CD4-positive, alpha-beta T cell treated with Interleukin-17A for 4 hours (primary cell): ENCODE data around the gene DHX34.
A peak's percentile ranks its signal among the peaks of the same experiment; 100 is the strongest.
"Not testable (repeated sequence)": the region's sequence is repeated elsewhere in the genome, so short reads cannot be mapped to it uniquely, and the experiment has no call there.

Experiments
- DNase-seq: peaks from one replicate; pipeline ENCODE4 v3.0.0-alpha.2; 2020; ENCODE audit warnings: mixed read lengths

The DHX34 gene

DNA sequence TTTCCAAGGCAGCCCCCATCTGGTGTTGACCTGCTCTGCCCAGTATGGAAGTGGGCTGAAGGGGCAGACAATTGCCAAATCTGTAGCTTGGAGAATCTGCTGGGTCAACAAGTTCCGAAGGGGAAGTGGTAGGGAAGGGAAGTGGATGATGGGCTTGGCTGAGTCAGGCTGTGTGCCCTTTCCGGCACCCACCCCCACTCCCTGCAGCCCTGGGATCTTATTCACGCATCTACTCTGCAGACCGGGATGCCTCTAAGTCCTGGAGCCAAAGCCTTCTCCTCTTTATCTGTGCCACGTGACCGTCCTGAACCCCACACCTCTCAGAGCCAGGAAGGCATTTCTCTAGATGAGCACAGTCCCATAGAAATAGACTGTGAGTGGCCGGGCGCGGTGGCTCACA is 24.6 kb upstream of the DHX34 start:
- DNase-seq, result no peak

DNA sequence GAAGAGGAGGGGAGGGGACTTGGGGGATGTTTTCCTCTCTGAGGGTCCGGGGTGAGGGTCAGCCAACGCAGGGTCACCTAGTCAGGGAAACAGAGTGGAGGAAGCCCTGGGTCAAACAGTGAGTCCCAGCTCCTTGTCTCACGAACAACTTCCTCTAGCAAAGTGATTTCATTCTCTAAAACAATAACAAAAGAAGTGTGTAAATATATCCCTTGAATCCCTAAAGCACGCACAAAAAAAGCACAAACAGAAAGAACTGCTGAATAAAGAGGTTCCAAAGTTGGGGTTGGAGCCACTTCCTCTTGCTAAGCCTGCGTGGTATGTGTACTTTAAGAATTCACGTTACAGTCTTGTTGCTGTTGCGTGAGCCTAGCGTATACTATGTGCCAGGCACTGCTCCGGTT is 18.6 kb upstream of the DHX34 start:
- DNase-seq, result no peak

GRCh38 chr19:47331490-47331889 is 17.6 kb upstream of the DHX34 start:
- DNase-seq, result no peak

DNA sequence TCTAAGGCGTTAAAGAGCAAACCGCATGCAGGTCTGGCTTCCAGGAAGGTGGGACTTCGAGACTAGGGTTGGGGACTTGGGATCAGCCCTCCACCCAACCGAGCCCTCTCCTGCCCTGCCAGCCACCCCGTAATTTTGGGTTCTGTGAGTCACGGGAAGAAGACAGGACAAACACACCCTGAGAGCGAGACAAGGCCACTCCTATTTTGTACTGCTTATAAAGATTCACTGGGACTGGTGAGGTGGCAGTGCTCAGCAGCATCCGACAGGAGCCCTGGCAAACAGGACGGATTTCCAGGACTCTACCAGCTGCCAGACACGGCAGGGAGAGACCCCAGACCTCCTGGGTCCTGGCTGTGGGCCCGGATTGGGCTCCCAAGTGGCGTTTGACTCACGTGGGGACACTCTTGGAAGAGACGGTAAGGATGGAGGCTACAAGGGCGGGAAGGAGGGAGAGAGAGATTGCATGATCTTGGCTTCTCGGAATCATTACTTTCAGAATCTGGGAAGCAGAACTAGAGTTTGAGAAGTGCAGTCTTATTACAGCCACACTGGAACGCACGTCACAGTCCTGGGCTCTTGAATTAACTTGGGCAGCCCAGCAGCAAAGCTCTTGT is 17.1 kb upstream of the DHX34 start, which contains the start of gene C5AR2:
Gene C5AR2, plus strand, starts transcription at position 245 of the 617 bp plus-strand sequence. CDS start 8,625 bp downstream, outside the sequence.
- no peak for DNase-seq

- DNase-seq, result peak; percentile 42
These were observed 12.1 kb upstream of the DHX34 start for GRCh38 chr19:47336765-47337718.

- no peak for DNase-seq
These were observed 9.8 kb upstream of the DHX34 start for GRCh38 chr19:47339196-47339880.

GRCh38 chr19:47340477-47341208 is 8.5 kb upstream of the DHX34 start:
- no peak for DNase-seq

DNA sequence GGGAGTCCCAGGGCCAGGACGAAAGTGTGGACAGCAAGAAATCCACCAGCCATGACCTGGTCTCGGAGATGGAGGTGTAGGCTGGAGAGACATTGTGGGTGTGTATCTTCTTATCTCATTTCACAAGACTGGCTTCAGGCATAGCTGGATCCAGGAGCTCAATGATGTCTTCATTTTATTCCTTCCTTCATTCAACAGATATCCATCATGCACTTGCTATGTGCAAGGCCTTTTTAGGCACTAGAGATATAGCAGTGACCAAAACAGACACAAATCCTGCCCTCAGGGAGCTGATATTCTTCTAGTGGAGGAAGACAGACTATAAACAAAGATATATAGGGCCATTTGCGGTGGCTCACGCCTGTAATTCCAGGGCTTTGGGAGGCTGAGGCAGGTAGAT is 7.4 kb upstream of the DHX34 start:
- DNase-seq, result no peak

DNA sequence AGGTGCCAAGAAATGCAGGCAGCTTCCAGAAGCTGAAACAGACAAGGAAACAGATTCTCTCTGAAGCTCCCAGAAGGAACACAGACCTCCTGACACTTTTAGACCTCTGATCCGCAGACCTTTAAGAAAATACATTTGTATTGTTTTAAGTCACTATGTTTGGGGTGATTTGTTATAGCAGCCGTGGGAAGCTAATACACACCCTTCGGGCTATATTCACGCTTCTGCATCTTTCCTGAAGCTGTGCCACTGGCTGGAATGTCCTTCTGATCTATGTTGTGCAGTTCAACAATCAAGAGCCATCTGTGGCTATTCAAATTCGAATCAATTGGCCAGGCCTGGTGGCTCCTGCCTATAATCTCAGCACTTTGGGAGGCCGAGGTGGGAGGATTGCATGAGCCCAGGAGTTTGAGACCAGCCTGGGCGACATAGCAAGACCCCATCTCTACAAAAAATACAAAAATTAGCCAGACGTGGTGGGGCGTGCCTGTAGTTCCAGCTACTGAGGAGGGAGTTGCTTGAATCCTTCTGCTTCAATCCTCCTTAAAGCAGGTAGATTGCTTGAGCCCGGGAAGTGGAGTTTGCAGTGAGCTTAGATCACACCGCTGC is 5.8 kb upstream of the DHX34 start:
- no peak for DNase-seq

DNA sequence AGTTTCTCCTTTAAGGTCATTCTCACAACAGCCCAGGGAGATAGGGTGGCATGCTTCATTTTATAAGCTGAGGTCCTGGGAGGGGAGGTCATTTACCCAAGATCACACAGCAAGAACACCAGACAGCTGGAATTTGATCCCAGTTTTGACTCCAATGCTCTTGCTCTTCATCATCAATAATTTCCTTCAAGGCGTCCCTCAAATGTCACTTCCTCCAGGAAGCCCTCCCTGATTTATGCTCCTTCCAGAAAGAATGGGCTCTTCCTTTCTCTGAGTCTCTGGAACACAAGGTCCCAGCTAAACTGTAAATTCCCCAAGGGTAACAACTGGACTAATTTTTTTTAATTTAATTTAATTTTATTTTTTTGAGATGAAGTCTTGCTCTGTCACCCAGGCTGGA is 4.7 kb upstream of the DHX34 start:
- no peak for DNase-seq

- DNase-seq, result not testable (repeated sequence)
These were observed 3.1 kb upstream of the DHX34 start for GRCh38 chr19:47346024-47346423.

GRCh38 chr19:47350630-47351029 is 1.5 kb downstream of the DHX34 start:
- DNase-seq, result no peak

- no peak for DNase-seq
These were observed 2.4 kb downstream of the DHX34 start for GRCh38 chr19:47351548-47351947.

GRCh38 chr19:47352095-47352494 is 3.0 kb downstream of the DHX34 start:
- no peak for DNase-seq

DNA sequence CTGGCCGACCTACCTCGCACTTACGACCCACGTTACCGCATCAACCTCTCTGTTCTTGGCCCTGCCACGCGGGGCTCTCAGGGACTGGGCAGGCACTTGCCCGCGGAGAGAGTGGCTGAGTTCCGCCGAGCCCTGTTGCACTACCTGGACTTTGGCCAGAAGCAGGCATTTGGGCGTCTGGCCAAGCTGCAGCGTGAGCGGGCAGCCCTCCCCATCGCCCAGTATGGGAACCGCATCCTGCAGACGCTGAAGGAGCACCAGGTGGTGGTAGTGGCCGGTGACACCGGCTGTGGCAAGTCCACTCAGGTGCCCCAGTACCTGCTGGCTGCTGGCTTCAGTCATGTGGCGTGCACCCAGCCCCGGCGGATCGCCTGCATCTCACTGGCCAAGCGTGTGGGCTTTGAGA is 4.2 kb downstream of the DHX34 start:
- DNase-seq, result no peak

GRCh38 chr19:47356900-47357299 is 7.8 kb downstream of the DHX34 start:
- no peak for DNase-seq

DNA sequence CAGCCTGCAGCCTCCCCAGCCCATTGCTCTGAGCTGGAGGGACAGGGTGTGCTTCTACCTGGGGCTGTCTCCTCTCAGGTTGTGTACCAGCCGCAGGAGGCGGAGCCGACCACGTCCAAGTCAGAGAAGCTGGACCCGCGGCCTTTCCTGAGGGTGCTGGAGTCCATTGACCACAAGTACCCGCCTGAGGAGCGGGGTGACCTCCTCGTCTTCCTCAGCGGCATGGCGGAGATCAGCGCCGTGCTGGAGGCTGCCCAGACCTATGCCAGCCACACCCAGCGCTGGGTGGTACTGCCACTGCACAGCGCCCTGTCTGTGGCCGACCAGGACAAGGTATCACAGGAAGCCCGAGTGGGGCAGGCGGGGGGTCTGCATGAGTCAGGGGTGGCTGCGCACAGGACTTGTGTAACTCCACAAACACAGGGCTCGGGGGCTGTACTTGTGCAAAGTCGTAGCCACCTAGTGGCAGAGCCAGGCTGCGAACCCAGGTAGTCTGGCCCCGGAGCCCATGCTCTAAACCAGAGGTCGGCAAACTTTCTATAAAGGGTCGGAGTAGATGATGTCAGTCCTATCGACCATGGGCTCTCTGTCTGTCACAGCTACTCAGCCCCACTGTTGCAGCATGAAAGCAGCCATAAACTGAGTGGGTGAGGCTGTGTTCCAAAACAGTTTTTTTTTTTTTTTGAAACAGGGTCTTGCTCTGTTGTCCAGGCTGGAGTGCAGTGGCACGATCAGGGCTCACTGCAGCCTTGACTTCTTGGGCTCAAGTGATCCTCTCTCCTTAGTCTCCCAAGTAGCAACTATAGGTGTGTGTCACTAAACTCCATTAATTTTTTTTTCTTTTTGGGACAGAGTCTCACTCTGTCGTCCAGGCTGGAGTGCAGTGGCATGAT is 8.9 kb downstream of the DHX34 start:
- DNase-seq, result no peak

DNA sequence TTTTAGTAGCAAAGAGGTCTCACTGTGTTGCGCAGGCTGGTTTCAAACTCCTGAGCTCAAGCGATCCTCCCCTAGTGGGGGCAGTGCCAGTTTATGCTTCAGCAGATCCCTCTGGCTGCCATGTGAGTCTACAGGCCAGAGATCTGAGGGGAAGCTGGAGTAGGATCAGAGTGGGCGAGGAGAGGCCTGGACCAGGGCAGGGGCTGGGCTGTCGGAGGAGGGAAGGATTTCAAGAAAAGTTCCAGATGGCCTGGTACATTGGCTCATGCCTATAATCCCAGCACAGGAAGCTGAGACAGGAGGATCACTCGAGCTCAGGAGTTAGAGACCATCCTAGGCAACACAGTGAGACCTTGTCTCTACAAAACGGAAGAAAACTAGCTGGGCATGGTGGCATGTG is 9.8 kb downstream of the DHX34 start:
- no peak for DNase-seq

GRCh38 chr19:47362321-47362720 is 13.2 kb downstream of the DHX34 start:
- no peak for DNase-seq

DNA sequence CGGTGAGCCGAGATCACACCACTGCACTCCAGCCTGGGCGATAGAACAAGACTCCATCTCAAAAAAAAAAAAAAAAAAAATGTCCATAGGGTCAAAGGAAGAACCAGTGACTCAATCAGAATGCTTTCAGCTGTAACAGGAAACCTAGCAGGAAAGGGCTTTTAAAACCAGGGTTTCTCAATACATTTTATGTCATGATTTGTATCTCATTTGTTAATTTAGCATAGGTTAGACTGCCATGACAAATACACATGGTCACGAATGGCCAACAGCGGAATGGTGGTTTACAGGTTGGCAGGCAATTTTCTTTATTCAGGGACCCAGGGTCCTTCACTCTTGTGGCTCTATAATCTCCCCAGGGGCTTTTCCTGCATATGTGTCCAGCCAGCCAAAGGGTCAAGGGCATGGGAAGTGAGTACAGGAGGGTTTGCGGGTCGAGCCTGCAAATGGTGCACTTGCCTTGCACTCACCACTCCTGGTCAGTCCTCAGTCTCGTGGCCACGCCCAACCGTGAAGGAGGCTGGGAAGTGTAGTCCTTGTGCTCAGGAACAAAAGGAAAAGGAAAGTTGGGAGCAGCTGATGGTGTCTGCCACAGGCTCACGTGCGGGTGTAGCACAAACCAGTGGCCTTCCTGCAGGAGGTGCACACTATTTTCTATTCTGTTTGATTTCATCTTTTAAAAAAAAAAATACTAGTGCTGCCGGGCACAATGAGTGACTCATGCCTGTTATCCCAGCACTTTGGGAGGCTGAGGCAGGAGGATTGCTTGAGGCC is 14.8 kb downstream of the DHX34 start:
- no peak for DNase-seq

GRCh38 chr19:47365455-47365854 is 16.3 kb downstream of the DHX34 start:
- not testable (repeated sequence) for DNase-seq
